Spleen (tissue), 13 donors: ENCODE data around the gene TMEM196. TPM values are rescaled to one million over a fixed set of nuclear protein-coding genes. Genes with fewer than 3 reads are reported as not detected.

Source experiments
- DNase-seq: peaks from one replicate; pipeline ENCODE4 v3.0.0-alpha.2; 2020
- H3K27ac ChIP-seq, 8 donors: fragments of 200-600 bp; sonication (generic) in 7 of 8; 1 replicate in 4 of 8; 2 replicates in 4 of 8; pipeline versions ENCODE4 v1.5.0 to v1.8.0; 2016 to 2021; ENCODE audit warnings: inconsistent platforms in 4 of 8, mild to moderate bottlenecking in 4 of 8, moderate library complexity in 1 of 8
- H3K27me3 ChIP-seq, 7 donors: fragments of 200-600 bp; sonication (generic) in 6 of 7; replicated peaks in 1 of 7; 1 replicate in 4 of 7; 2 replicates in 3 of 7; pipeline versions ENCODE4 v1.5.0 to v1.8.0; 2016 to 2021; ENCODE audit warnings: inconsistent platforms in 3 of 7, mild to moderate bottlenecking in 1 of 7
- H3K36me3 ChIP-seq, 6 donors: fragments of 200-600 bp; sonication (generic) in 5 of 6; 1 replicate in 4 of 6; 2 replicates in 2 of 6; pipeline versions ENCODE4 v1.5.0 to v1.8.0; 2016 to 2021; ENCODE audit warnings: inconsistent platforms in 2 of 6
- H3K4me1 ChIP-seq, 6 donors: fragments of 200-600 bp; sonication (generic) in 5 of 6; 1 replicate in 3 of 6; 2 replicates in 3 of 6; pipeline versions ENCODE4 v1.5.0 to v1.8.0; 2016 to 2021; ENCODE audit warnings: inconsistent platforms in 3 of 6
- H3K4me3 ChIP-seq, 8 donors: fragments of 200-600 bp; sonication (generic) in 7 of 8; 1 replicate in 4 of 8; 2 replicates in 4 of 8; pipeline versions ENCODE4 v1.5.0 to v1.8.0; 2016 to 2021; ENCODE audit warnings: inconsistent platforms in 4 of 8, mild to moderate bottlenecking in 4 of 8, moderate library complexity in 2 of 8
- H3K9me3 ChIP-seq, 8 donors: fragments of 200-600 bp; sonication (generic) in 7 of 8; 1 replicate in 4 of 8; 2 replicates in 4 of 8; pipeline versions ENCODE4 v1.5.0 to v1.8.0; 2016 to 2021; ENCODE audit warnings: inconsistent platforms in 4 of 8
- POLR2A ChIP-seq, 3 donors: fragments of 450-650 bp; IDR thresholded peaks; one replicate each; pipeline ENCODE4 v1.5.1; 2017; ENCODE audit warnings: antibody characterized with exemption in 3 of 3, mild to moderate bottlenecking in 1 of 3
- POLR2AphosphoS5 ChIP-seq, 3 donors: sonication (generic); formaldehyde crosslinking; IDR thresholded peaks; one replicate each; pipeline ENCODE4 v1.5.1; 2017; ENCODE audit warnings: antibody characterized with exemption in 3 of 3
- WGBS, 5 donors: extraction: QIAGEN DNeasy Blood & Tissue Kit in 3 of 5; methylation state at CpG; one replicate each; pipeline versions ENCODE4 v1.1.5 to v1.1.7; 2013 to 2018; 5-methylcytosine and 5-hydroxymethylcytosine counted together
- intact Hi-C: fragments of 100-400 bp; cut with DNase I; formaldehyde crosslinking; loops from one replicate; pipeline ENCODE4 v1.15.0; 2023; ENCODE audit warnings: low total_unique reads
- long read RNA-seq, 2 donors: transcript quantifications; one replicate each; lab custom pipeline, GENCODE V29; 2026
- polyA plus RNA-seq, 3 donors: library from polyadenylated mRNA; stranded (reverse); fragments of 200-250 nt; gene quantifications; one replicate each; pipeline ENCODE4 v1.2.1, GENCODE V29; 2013
- total RNA-seq, 7 donors: library from RNA; depleted of rRNA in 3 of 7; stranded (reverse); fragments of >200 nt in 3 of 7; fragmentation: NEBNext Ultra II Directional in 4 of 7; extraction: Animal tissue kit (Norgen Biotek cat#: 25700) in 4 of 7; gene quantifications; one replicate each; pipeline versions ENCODE4 v1.1.0 to v1.2.1, GENCODE V29; 2016 to 2021
- TF ChIP-seq, protein P1 (sequence below), 11 experiments: fragments of 200-600 bp in 7 of 11; fragments of 450-650 bp in 4 of 11; sonication (generic) in 4 of 11; IDR thresholded peaks in 8 of 11; conservative IDR thresholded peaks in 3 of 11; 1 replicate in 7 of 11; 2 replicates in 4 of 11; pipeline versions ENCODE4 v1.4.0 to v1.8.0; 2016 to 2021; ENCODE audit warnings: antibody characterized with exemption in 11 of 11, inconsistent platforms in 4 of 11, mild to moderate bottlenecking in 1 of 11
- donor health status: healthy with polysubstance abuse.
- donor health status: DM: no; HTN: no; CAD: no; lungs with moderate emphysema.
- donor health status: DM: no; HTN: no; CAD: no.
- donor health status: Bipolar disorder and iron deficiency.
- donor health status: healthy.
- donor health status: DM: no; HTN: no; CAD: no.
- donor health status: DM: yes; HTN: yes; CAD: no.

TMEM196 gene
- total RNA-seq: not detected
- under 1 TPM in 1 of 3 donors, not detected in 2; 0.08 TPM for polyA plus RNA-seq
- long read RNA-seq, donor 1: 0 reads
- long read RNA-seq, donor 2: 0 reads

DNA sequence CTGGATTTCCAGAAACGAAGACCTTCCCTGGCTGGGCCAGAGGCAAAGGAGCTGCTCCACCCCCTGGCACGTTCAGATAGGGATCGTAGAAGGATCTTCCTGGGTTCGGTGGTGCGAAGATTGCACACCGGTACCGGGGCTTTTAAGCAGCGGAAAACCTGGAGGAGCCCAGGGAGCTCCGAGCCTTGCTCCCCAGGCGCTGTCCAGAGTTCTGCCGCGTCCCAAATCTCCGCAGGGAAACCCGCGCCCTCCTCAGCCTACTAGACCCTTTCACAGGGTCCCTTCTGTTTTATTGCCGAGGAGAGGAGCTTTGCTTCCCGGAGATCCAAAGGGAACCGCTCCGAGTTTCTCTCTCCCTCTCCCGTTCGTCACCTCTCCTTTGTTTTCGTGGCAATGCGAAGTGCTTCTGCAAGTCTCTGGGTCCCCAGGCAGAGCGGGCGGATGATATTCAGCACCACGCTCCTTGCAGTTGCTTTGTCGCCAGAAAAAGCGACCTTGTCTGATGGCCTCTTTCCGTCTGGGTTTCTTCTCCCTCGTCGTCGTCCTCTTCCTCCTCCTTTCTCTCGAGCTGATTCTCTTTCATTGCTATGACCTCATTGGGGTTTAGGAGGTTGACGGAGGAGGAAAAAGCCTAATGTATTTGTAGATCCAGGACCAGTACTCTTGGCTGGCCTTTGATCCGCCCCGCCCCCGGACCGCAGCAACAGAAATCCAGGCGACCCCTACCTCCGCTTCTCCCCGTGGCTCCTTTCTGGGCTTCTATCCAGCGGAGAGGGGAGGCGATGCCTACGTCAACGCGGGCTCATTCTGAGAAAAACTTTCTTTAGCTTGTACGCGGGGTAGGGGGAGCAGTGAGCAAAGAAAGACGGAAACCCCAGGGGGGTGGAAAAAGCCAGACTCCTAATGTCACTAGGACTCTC is at the start of gene TMEM196:
Gene TMEM196, minus strand, starts transcription at position 777 of the 920 bp plus-strand sequence. CDS start 921 bp downstream, outside the sequence.
- peaks cover 5 to 54% (median 23%) of the 10 kb centered on the region in 7 donors for H3K27me3 ChIP-seq
- TF ChIP-seq POLR2A (IDR thresholded peaks at IDR 0.05): no peak
- H3K9me3 ChIP-seq: no peaks in the 10 kb centered on the region
- H3K36me3 ChIP-seq: no peaks in the 10 kb centered on the region
- WGBS, 5 donors: 2 to 7% (median 4%) methylated on average over 42 to 49 of the region's 49 CpGs
- peaks cover 0 to 14% (median 9%) of the 10 kb centered on the region in 6 donors for H3K4me1 ChIP-seq
- H3K27ac ChIP-seq: no peak within 1 kb of the TSS
- H3K4me3 ChIP-seq: peak within 1 kb of the TSS in 2 of 8 donors; percentile 0 to 6
- DNase-seq: no peak
- intact Hi-C loops: no loop called here

DNA sequence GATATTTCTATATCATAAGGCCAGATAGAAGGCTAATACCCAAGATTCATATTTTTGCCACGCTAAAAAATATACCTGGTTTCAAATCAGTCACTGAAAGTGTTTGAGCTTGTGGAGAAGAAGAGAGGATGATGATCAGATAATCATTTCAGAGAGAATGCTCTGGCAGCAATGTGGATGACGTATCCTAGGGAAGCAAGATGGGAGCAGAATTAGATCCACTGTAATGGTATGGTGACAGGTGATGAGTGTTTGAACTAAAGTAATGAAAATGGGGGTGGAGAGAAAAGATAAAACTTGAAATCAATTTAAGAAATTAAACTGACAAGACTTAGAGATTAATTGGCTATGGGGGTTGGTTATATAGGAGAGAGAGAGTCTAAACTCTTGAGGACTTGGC is 42.7 kb upstream of the TMEM196 start:
- no peak overlapping the region for H3K4me3 ChIP-seq
- H3K27ac ChIP-seq: no peak overlapping the region
- no peaks in the 10 kb centered on the region for H3K9me3 ChIP-seq
- no peak for DNase-seq
- intact Hi-C loops: no loop called here
- H3K27me3 ChIP-seq: no peaks in the 10 kb centered on the region
- no peaks in the 10 kb centered on the region for H3K4me1 ChIP-seq
- WGBS, 5 donors: 68 to 80% (median 79%) methylated on average over 2 of the region's 2 CpGs
- TF ChIP-seq POLR2AphosphoS5 (IDR thresholded peaks at IDR 0.05) (no peak), POLR2A (IDR thresholded peaks at IDR 0.05) (no peak)
- TF ChIP-seq, protein P1, sequence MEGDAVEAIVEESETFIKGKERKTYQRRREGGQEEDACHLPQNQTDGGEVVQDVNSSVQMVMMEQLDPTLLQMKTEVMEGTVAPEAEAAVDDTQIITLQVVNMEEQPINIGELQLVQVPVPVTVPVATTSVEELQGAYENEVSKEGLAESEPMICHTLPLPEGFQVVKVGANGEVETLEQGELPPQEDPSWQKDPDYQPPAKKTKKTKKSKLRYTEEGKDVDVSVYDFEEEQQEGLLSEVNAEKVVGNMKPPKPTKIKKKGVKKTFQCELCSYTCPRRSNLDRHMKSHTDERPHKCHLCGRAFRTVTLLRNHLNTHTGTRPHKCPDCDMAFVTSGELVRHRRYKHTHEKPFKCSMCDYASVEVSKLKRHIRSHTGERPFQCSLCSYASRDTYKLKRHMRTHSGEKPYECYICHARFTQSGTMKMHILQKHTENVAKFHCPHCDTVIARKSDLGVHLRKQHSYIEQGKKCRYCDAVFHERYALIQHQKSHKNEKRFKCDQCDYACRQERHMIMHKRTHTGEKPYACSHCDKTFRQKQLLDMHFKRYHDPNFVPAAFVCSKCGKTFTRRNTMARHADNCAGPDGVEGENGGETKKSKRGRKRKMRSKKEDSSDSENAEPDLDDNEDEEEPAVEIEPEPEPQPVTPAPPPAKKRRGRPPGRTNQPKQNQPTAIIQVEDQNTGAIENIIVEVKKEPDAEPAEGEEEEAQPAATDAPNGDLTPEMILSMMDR (IDR thresholded peaks at IDR 0.05 in 8 of 11, conservative IDR thresholded peaks at IDR 0.05 in 3 of 11): no peak
- no peaks in the 10 kb centered on the region for H3K36me3 ChIP-seq

DNA sequence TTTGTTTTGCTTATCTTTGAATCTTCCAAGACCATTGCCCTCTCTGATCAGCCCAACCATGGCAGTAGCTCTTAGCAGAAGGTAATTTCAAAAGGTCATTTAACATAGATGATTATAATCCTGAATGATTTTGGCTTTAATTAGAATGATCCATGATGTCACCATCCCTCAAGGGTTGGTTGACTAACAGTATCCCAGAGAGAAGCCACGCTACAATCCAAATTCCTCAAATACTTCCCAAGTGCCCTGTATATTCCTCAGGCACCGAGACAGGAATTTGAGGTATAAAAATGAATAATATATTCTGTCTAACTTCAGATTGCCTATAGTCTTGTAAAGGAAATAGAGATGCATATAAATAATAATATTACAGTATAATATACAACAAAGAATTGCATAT is 42.1 kb upstream of the TMEM196 start:
- no peaks in the 10 kb centered on the region for H3K36me3 ChIP-seq
- 56 to 77% (median 58%) methylated on average over 2 of the region's 2 CpGs for WGBS, 5 donors
- TF ChIP-seq POLR2A (IDR thresholded peaks at IDR 0.05): no peak
- TF ChIP-seq POLR2AphosphoS5 (IDR thresholded peaks at IDR 0.05): no peak
- no peak overlapping the region for H3K27ac ChIP-seq
- intact Hi-C loops: no loop called here
- no peaks in the 10 kb centered on the region for H3K4me1 ChIP-seq
- no peak for DNase-seq
- no peaks in the 10 kb centered on the region for H3K9me3 ChIP-seq
- H3K4me3 ChIP-seq: no peak overlapping the region
- H3K27me3 ChIP-seq: no peaks in the 10 kb centered on the region

DNA sequence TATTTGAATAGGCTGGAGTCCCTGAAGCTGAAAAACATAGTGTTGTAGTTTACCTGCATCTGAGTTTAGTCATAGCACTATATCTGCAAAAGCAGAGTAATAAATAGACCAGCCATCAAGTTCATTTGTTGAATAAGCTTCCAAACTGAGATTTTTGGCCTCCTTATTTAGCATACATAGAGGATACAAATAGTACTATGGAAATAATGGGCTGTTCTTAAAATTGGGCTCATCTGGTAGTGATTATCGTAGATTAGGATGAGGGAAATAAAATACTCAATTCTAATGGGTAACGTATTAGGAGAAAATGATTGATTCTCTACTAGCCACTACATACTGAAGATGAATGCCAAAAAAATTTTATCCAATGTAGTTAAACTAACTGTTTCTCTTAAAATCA is 41.4 kb upstream of the TMEM196 start:
- DNase-seq: no peak
- Histone ChIP-seq H3K27ac (no peak overlapping the region), H3K4me3 (no peak overlapping the region), H3K27me3 (no peaks in the 10 kb centered on the region), H3K4me1 (no peaks in the 10 kb centered on the region), H3K9me3 (no peaks in the 10 kb centered on the region), H3K36me3 (no peaks in the 10 kb centered on the region)
- intact Hi-C loops: no loop called here
- no peak for TF ChIP-seq POLR2AphosphoS5 (IDR thresholded peaks at IDR 0.05)
- TF ChIP-seq, protein P1 (IDR thresholded peaks at IDR 0.05 in 8 of 11, conservative IDR thresholded peaks at IDR 0.05 in 3 of 11): no peak
- no peak for TF ChIP-seq POLR2A (IDR thresholded peaks at IDR 0.05)
- 65 to 91% (median 83%) methylated on average over 2 of the region's 2 CpGs for WGBS, 5 donors

DNA sequence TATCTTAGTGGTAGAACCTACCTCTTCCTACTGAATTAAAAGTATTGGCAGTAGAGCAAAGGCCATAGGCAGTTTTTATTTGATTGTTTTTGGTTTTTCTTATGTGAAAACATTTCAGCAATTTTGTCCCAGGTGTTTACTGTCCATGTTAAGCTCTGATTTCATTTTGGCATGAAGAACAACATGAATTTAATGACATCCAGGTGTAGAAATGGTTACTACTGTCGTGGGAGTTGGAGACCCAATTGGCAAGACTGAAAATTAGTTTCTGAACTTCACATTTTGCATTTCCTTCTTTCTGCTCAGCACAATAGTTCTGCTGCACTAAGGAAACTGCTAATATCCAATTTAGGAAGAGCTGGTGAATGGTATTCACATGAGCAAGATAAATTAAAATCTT is 38.0 kb upstream of the TMEM196 start:
- no peaks in the 10 kb centered on the region for H3K27me3 ChIP-seq
- H3K4me3 ChIP-seq: no peak overlapping the region
- intact Hi-C loops: no loop called here
- no peaks in the 10 kb centered on the region for H3K36me3 ChIP-seq
- WGBS, 5 donors: 56 to 76% (median 58%) methylated on average over 1 of the region's 1 CpG
- no peaks in the 10 kb centered on the region for H3K9me3 ChIP-seq
- TF ChIP-seq POLR2A (IDR thresholded peaks at IDR 0.05) (no peak), POLR2AphosphoS5 (IDR thresholded peaks at IDR 0.05) (no peak)
- TF ChIP-seq, protein P1 (IDR thresholded peaks at IDR 0.05 in 8 of 11, conservative IDR thresholded peaks at IDR 0.05 in 3 of 11): no peak
- no peaks in the 10 kb centered on the region for H3K4me1 ChIP-seq
- H3K27ac ChIP-seq: no peak overlapping the region
- no peak for DNase-seq
